Vagina (tissue), 2 donors: ENCODE results near the gene KCNK10. TPM values are rescaled to one million over a fixed set of nuclear protein-coding genes. Genes with fewer than 3 reads are reported as not detected.

ENCODE experiments used
- DNase-seq, 2 donors: peaks; one replicate each; pipeline ENCODE4 v3.0.0-alpha.2; 2017; ENCODE audit errors: extremely low spot score in 2 of 2
- H3K27ac ChIP-seq: fragments of 200-600 bp; sonication (generic); one replicate; pipeline ENCODE4 v1.5.1; 2019
- H3K27me3 ChIP-seq: fragments of 200-600 bp; sonication (generic); one replicate; pipeline ENCODE4 v1.5.1; 2019
- H3K36me3 ChIP-seq, 2 donors: fragments of 200-600 bp; sonication (generic); one replicate each; pipeline ENCODE4 v1.5.1; 2017 to 2019
- H3K4me1 ChIP-seq: fragments of 200-600 bp; sonication (generic); one replicate; pipeline ENCODE4 v1.5.1; 2019
- H3K4me3 ChIP-seq, 2 donors: fragments of 200-600 bp; sonication (generic); 1 replicate in 1 of 2; 2 replicates in 1 of 2; pipeline ENCODE4 v1.5.1; 2016 to 2019
- H3K9me3 ChIP-seq: fragments of 200-600 bp; sonication (generic); one replicate; pipeline ENCODE4 v1.5.1; 2019
- POLR2A ChIP-seq, 2 donors: fragments of 450-650 bp; IDR thresholded peaks; one replicate each; pipeline ENCODE4 v1.6.1; 2017; ENCODE audit warnings: antibody characterized with exemption in 2 of 2, mild to moderate bottlenecking in 2 of 2, moderate library complexity in 2 of 2
- POLR2AphosphoS5 ChIP-seq, 2 donors: sonication (generic); formaldehyde crosslinking; IDR thresholded peaks; one replicate each; pipeline ENCODE4 v1.9.0; 2017; ENCODE audit warnings: antibody characterized with exemption in 2 of 2, mild to moderate bottlenecking in 2 of 2, low read depth in 1 of 2; ENCODE audit not compliant: insufficient read depth in 1 of 2
- intact Hi-C: fragments of 100-400 bp; cut with DNase I; formaldehyde crosslinking; loops from one replicate; pipeline ENCODE4 v1.15.1; 2023
- total RNA-seq: library from RNA; depleted of rRNA; stranded (reverse); fragments of >200 nt; gene quantifications from one replicate; pipeline ENCODE4 v1.2.3, GENCODE V29; 2016
- TF ChIP-seq, protein P1 (sequence below), 3 experiments: fragments of 450-650 bp in 2 of 3; fragments of 200-600 bp in 1 of 3; sonication (generic) in 1 of 3; IDR thresholded peaks; one replicate each; pipeline ENCODE4 v1.5.1; 2017 to 2019; ENCODE audit warnings: antibody characterized with exemption in 3 of 3, mild to moderate bottlenecking in 2 of 3, moderate library complexity in 2 of 3

The KCNK10 gene
- total RNA-seq, 1 donor from 2014 or later, result 0.25 TPM

DNA sequence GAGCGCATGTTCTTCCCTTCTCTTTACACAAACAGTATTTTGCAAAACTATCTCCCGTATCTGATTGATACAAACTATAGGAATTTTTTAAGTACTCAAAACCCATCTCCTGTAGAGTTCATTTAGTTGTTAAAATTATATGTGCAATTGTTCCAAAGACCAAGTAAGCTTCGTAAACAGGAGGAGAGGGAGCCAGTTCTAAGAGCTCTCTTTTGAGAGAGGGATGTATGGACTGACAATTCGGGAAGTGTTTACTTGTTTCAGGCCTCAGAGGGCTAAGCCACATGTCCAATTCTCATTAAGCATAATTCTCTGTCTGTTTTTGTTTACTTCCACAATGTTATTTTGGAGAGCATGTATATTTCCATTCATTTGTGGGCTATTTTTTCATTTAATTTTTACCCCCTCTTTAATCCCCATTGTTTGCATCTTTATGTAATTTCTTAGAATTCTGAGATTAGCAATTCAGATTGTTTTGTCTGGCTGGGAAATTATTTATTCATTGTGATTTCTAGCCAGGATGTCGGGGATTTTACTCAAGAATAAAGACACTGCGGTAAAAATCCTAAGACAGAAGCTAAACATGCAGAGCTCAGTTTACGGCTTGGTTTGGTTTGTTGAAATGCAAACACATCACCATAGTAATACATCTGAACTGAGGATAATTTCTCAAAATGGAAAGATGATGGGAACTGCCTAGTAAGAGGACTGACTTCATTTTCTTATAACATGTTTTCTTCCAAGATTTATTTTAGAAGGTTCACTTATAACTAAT lies 126.8 kb downstream of the KCNK10 start:
- no peaks in the 10 kb centered on the region for H3K36me3 ChIP-seq
- intact Hi-C loops, result no loop called here
- no peaks in the 10 kb centered on the region for H3K27me3 ChIP-seq
- no peaks in the 10 kb centered on the region for H3K4me1 ChIP-seq
- H3K27ac ChIP-seq, result no peak overlapping the region
- H3K9me3 ChIP-seq, result no peaks in the 10 kb centered on the region
- DNase-seq, result no peak
- no peak overlapping the region for H3K4me3 ChIP-seq
- TF ChIP-seq POLR2AphosphoS5 (IDR thresholded peaks at IDR 0.05; ENCODE audit: insufficient read depth in 1 of 2, low read depth in 1 of 2), result no peak
- TF ChIP-seq, protein P1, sequence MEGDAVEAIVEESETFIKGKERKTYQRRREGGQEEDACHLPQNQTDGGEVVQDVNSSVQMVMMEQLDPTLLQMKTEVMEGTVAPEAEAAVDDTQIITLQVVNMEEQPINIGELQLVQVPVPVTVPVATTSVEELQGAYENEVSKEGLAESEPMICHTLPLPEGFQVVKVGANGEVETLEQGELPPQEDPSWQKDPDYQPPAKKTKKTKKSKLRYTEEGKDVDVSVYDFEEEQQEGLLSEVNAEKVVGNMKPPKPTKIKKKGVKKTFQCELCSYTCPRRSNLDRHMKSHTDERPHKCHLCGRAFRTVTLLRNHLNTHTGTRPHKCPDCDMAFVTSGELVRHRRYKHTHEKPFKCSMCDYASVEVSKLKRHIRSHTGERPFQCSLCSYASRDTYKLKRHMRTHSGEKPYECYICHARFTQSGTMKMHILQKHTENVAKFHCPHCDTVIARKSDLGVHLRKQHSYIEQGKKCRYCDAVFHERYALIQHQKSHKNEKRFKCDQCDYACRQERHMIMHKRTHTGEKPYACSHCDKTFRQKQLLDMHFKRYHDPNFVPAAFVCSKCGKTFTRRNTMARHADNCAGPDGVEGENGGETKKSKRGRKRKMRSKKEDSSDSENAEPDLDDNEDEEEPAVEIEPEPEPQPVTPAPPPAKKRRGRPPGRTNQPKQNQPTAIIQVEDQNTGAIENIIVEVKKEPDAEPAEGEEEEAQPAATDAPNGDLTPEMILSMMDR (IDR thresholded peaks at IDR 0.05), result no peak
- no peak for TF ChIP-seq POLR2A (IDR thresholded peaks at IDR 0.05)

- intact Hi-C loops, result no loop called here
- TF ChIP-seq, protein P1 (IDR thresholded peaks at IDR 0.05), result no peak
- TF ChIP-seq POLR2AphosphoS5 (IDR thresholded peaks at IDR 0.05; ENCODE audit: insufficient read depth in 1 of 2, low read depth in 1 of 2) (no peak), POLR2A (IDR thresholded peaks at IDR 0.05) (no peak)
- Histone ChIP-seq H3K9me3 (no peaks in the 10 kb centered on the region), H3K27me3 (no peaks in the 10 kb centered on the region), H3K36me3 (no peaks in the 10 kb centered on the region), H3K27ac (no peak overlapping the region), H3K4me3 (no peak overlapping the region), H3K4me1 (no peaks in the 10 kb centered on the region)
- DNase-seq, result no peak
Observed at GRCh38 chr14:88195676-88196075, 127.4 kb downstream of the KCNK10 start.

- intact Hi-C loops, result no loop called here
- Histone ChIP-seq H3K4me3 (no peak overlapping the region), H3K27ac (no peak overlapping the region), H3K27me3 (no peaks in the 10 kb centered on the region), H3K36me3 (no peaks in the 10 kb centered on the region), H3K9me3 (no peaks in the 10 kb centered on the region), H3K4me1 (peaks cover 4% of the 10 kb centered on the region)
- TF ChIP-seq POLR2A (IDR thresholded peaks at IDR 0.05), result no peak
- no peak for TF ChIP-seq POLR2AphosphoS5 (IDR thresholded peaks at IDR 0.05; ENCODE audit: insufficient read depth in 1 of 2, low read depth in 1 of 2)
- no peak for DNase-seq
Observed at GRCh38 chr14:88194531-88194930, 128.5 kb downstream of the KCNK10 start.

GRCh38 chr14:88191605-88192004 lies 131.5 kb downstream of the KCNK10 start:
- Histone ChIP-seq H3K9me3 (no peaks in the 10 kb centered on the region), H3K36me3 (no peaks in the 10 kb centered on the region), H3K4me3 (no peak overlapping the region), H3K4me1 (peaks cover 6% of the 10 kb centered on the region), H3K27ac (no peak overlapping the region), H3K27me3 (no peaks in the 10 kb centered on the region)
- DNase-seq, result no peak
- intact Hi-C loops, result no loop called here
- TF ChIP-seq POLR2A (IDR thresholded peaks at IDR 0.05) (no peak), POLR2AphosphoS5 (IDR thresholded peaks at IDR 0.05; ENCODE audit: insufficient read depth in 1 of 2, low read depth in 1 of 2) (no peak)
- TF ChIP-seq, protein P1 (IDR thresholded peaks at IDR 0.05), result no peak

- intact Hi-C loops, result no loop called here
- no peaks in the 10 kb centered on the region for H3K27me3 ChIP-seq
- DNase-seq, result no peak
- no peaks in the 10 kb centered on the region for H3K36me3 ChIP-seq
- H3K4me3 ChIP-seq, result no peak overlapping the region
- H3K27ac ChIP-seq, result no peak overlapping the region
- TF ChIP-seq POLR2AphosphoS5 (IDR thresholded peaks at IDR 0.05; ENCODE audit: insufficient read depth in 1 of 2, low read depth in 1 of 2) (peak in 1 of 2 donors; percentile 56), POLR2A (IDR thresholded peaks at IDR 0.05) (no peak)
- TF ChIP-seq, protein P1 (IDR thresholded peaks at IDR 0.05), result peak; percentile 43 to 55 (median 49)
- H3K9me3 ChIP-seq, result no peaks in the 10 kb centered on the region
- H3K4me1 ChIP-seq, result peaks cover 6% of the 10 kb centered on the region
Observed at GRCh38 chr14:88189417-88190191, 133.5 kb downstream of the KCNK10 start.
